Activated CD4-positive, alpha-beta T cell treated with anti-CD3 and anti-CD28 coated beads for 24 hours (primary cell): ENCODE data around the gene ARMH4.

ENCODE experiments used
- DNase-seq, 2 donors: peaks; one replicate each; pipeline ENCODE4 v3.0.0-alpha.2; 2020; ENCODE audit warnings: low read depth in 2 of 2

The ARMH4 gene

GRCh38 chr14:57960946-57961785 lies 190.8 kb downstream of the ARMH4 start:
- DNase-seq = no peak

- DNase-seq = no peak
Measured at GRCh38 chr14:57957441-57957840, 194.6 kb downstream of the ARMH4 start.
